HT1080 (cell line): Measurements from ENCODE around the gene MRPL53. TPM values are rescaled to one million over a fixed set of nuclear protein-coding genes. Genes with fewer than 3 reads are reported as not detected.

ENCODE experiments used
- DNase-seq: peaks from one replicate; pipeline ENCODE4 v3.0.0-alpha.2; 2015; ENCODE audit warnings: low read depth
- total RNA-seq: library from RNA; depleted of rRNA; stranded (reverse); fragments of >200 nt; shearing (Covaris generic); gene quantifications from 2 replicates; pipeline ENCODE4 v1.2.3, GENCODE V29; 2014; rRNA removed

MRPL53 gene
- total RNA-seq, 1 experiment from 2014 or later: 79.3 TPM

DNA sequence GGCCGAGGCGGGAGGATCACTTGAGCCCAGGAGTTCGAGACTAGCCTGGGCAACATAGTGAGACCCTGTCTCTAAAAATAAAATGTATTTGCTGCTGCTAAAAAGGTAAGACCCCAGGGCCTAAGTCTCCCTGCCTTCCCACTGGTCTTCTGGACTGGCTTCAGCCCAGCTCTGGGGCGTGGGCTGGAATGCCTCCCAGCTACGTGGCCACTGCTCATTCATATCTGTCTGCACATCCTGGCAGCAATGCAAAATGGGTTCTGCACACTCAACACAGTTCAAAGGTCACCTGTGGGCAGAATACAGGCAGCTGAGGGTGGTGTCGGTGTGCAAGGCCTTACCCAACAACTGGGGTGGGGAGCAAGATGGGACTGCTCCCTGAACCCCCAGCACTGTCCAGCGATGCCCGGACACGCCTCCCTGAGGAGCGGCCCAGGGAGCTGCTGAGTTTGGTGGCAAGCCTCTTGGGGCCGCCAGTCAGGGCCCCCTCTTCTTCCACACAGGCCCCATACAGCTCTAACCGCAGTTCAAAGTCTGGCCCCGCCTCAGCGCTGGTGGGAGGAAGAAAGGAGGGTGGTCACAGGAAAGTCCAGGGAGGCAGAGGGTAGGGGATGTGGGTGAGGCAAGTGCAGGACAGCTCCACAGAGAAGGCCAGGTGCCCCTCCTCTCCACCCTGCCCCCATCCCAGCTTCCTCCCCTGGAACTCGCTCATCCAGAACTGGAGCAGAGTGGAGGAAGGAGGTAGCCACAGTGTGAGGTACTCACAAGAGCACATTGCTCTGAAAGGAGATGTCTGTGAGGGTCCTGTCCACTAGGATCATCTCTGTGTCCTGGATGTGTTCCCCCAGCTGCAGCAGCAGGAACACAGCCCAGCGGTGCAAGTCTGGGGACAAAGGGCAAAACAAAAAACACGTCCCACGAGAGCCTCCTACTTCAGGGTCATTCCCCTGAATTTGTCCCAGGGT lies 42.7 kb downstream of the MRPL53 start:
- no peak for DNase-seq

GRCh38 chr2:74428675-74429074 lies 43.8 kb downstream of the MRPL53 start:
- DNase-seq: no peak

- no peak for DNase-seq
These were observed 44.9 kb downstream of the MRPL53 start for GRCh38 chr2:74427551-74427950.

DNA sequence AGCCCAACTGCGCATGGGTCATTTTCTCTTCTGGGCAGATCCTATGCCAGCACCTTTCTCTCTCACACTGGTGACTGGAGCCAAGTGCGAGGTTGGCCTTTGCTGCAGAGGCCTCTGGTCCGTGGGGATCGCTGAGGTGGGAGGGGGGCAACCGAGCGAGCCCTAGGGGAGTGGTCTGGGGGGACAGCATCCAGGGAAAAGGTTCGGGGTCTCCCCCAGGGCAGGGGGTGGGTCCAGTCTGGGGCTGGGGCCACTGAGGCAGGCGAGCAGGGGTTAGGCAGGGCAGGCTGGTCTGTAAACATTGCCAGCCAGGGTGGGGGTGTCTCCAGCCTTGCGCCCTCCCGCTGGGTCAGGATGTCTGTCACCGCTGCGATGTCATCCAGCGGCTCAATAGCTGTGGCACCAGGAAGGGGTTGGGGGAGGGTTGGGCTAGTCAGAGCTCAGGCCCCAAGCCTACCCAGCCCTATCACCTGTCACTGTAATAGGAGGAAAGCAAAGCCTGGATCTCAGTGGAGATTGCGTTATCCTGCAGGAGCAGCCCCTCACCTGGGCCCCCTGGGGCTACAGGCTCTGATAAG lies 46.2 kb downstream of the MRPL53 start:
- DNase-seq: no peak

GRCh38 chr2:74425523-74425922 lies 47.0 kb downstream of the MRPL53 start:
- no peak for DNase-seq

GRCh38 chr2:74424995-74425406 lies 47.5 kb downstream of the MRPL53 start:
- DNase-seq: no peak

DNA sequence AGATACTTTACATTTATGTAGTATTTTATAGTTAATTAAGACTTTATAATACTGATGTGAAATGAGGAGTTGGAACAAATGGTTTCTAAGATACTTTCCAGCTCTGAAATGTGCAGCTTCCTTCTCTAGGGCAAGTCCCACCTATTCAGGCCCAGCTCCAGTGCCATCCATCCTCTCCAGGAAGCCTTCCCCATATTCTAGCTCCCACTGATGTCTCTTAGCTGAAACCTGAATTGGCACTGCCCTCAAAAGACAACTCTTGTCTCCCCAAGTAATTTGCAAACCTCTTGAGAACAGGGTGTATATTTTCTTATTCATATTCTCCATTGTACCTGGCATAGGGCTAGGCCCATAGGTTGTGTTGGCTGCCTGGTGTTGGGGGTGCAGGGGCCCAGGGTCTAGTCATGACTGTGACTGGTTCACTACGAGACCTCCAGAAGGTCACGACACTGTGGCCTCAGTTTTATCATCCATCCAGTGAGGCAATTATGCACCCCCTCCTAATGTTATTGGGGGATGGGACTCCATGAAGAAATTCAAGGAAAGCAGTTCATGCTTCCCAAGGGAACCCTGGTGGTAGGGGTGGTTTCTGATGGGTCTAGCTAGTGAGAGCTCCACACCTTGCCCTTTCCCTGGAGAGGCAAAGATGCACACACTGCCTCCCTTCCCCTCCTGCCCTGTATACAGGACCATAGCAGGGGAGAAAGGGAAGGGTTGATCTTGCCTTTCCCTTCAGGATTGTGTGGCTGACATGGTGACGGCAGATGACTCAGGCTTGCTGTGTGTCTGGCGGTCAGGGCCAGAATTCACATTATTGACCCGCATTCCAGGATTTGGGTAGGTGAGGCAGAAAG lies 48.1 kb downstream of the MRPL53 start:
- no peak for DNase-seq

DNA sequence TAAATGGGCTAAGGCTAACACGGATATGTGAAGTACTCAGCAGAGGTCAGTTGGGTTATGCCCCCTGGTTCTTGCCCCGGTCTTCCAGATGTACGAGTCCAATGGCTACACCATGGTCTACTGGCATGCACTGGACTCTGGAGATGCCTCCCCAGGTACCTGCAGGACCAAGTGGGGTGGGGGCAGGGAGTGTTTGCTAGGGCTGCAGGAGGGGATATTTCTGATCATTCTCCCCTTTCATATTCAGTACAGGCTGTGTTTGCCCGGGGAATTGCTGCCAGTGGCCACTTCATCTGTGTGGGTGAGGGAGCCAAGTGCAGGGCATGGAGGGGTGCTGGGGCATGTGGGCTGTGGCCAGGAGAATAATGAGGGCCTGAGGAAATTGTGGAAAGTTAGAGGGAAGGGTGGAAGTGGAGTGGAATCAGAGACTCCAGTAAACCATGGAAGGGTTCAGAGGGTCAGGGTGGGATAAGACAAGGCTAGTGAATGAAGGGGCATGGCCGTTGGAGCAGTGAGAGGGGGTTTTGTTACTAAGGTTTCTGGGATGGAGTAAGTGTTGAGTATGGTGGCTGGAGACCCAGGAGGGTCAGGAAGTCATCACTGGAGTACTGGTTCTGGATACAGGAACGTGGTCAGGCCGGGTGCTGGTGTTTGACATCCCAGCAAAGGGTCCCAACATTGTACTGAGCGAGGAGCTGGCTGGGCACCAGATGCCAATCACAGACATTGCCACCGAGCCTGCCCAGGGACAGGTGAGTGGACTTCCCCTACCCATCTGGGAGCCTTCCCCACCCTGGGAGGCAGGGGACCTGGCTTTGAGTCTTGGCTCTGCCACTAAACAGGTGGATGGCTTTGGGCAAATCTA lies 49.0 kb downstream of the MRPL53 start:
- no peak for DNase-seq

Other genes starting within 250 kb of the MRPL53 start
- gene SLC4A5, start 129.3 kb downstream of the MRPL53 start, total RNA-seq: not detected in 2 replicates
- 73.0 and 84.6 TPM in 2 replicates for gene DCTN1, start 92.4 kb downstream of the MRPL53 start, total RNA-seq
- 0.37 and 2.2 TPM in 2 replicates for gene C2orf81, start 51.1 kb downstream of the MRPL53 start, total RNA-seq
- gene WDR54, start 51.0 kb downstream of the MRPL53 start, total RNA-seq: 59.7 and 66.7 TPM in 2 replicates
- 15.8 and 21.1 TPM in 2 replicates for gene RTKN, start 30.7 kb downstream of the MRPL53 start, total RNA-seq
- 19.0 and 19.6 TPM in 2 replicates for gene INO80B, start 17.6 kb downstream of the MRPL53 start, total RNA-seq
- gene WBP1, start 14.2 kb downstream of the MRPL53 start, total RNA-seq: 31.0 and 47.8 TPM in 2 replicates
- gene MOGS, start 7.3 kb downstream of the MRPL53 start, total RNA-seq: 66.5 and 68.5 TPM in 2 replicates
- 12.7 and 13.2 TPM in 2 replicates for gene CCDC142, start 10.3 kb upstream of the MRPL53 start, total RNA-seq
- 18.7 and 26.0 TPM in 2 replicates for gene TTC31, start 10.4 kb upstream of the MRPL53 start, total RNA-seq
- gene LBX2, start 26.9 kb upstream of the MRPL53 start, total RNA-seq: 0.84 and 4.0 TPM in 2 replicates
- gene PCGF1, start 35.0 kb upstream of the MRPL53 start, total RNA-seq: 27.2 and 29.8 TPM in 2 replicates
- gene TLX2, start 41.8 kb upstream of the MRPL53 start, total RNA-seq: not detected in 2 replicates
- gene DQX1, start 53.6 kb upstream of the MRPL53 start, total RNA-seq: 0.13 and 0.18 TPM in 2 replicates
- gene AUP1, start 57.0 kb upstream of the MRPL53 start, total RNA-seq: 169 and 184 TPM in 2 replicates
- 84.5 and 94.6 TPM in 2 replicates for gene HTRA2, start 57.3 kb upstream of the MRPL53 start, total RNA-seq
- 48.5 and 49.8 TPM in 2 replicates for gene LOXL3, start 81.3 kb upstream of the MRPL53 start, total RNA-seq
- 62.1 and 66.8 TPM in 2 replicates for gene DOK1, start 82.0 kb upstream of the MRPL53 start, total RNA-seq
- gene M1AP, start 175.7 kb upstream of the MRPL53 start, total RNA-seq: 0.03 and 0.13 TPM in 2 replicates
- 11.6 and 12.7 TPM in 2 replicates for gene SEMA4F, start 181.6 kb upstream of the MRPL53 start, total RNA-seq